BJ (cell line): ENCODE measurements around the gene KRTAP10-1. TPM values are rescaled to one million over a fixed set of nuclear protein-coding genes. Genes with fewer than 3 reads are reported as not detected.
"Not testable (repeated sequence)": the region's sequence is repeated elsewhere in the genome, so short reads cannot be mapped to it uniquely, and the experiment has no call there.

ENCODE experiments used
- CTCF ChIA-PET: fragments of 350-600 bp; formaldehyde crosslinking; extraction: SDS; loops from one replicate; lab custom pipeline; 2021; ENCODE audit warnings: antibody characterized with exemption, inconsistent platforms; lab: Yijun Ruan, JAX
- POLR2A ChIA-PET: fragments of 300-600 bp; sonication (Branson Sonifier 250); formaldehyde crosslinking; extraction: SDS; loops from one replicate; lab custom pipeline; 2021; ENCODE audit warnings: antibody characterized with exemption; lab: Charles Lee
- DNase-seq: peaks from one replicate; pipeline ENCODE4 v3.0.0-alpha.2; 2011; ENCODE audit warnings: low read depth
- H3K27me3 ChIP-seq: 2 replicates; pipeline ENCODE4 v1.6.0; 2011; ENCODE audit warnings: low read length; ENCODE audit not compliant: control insufficient read depth, insufficient read depth
- H3K36me3 ChIP-seq: 2 replicates; pipeline ENCODE4 v1.5.1; 2011; ENCODE audit warnings: low read length; ENCODE audit not compliant: control insufficient read depth, insufficient read depth
- H3K4me3 ChIP-seq: 2 replicates; pipeline ENCODE4 v1.5.1; 2011; ENCODE audit warnings: low read depth, mild to moderate bottlenecking, control low read depth, low read length
- polyA plus RNA-seq: library from polyadenylated mRNA; depleted of rRNA; stranded (reverse); fragments of >200 nt; gene quantifications from 2 replicates; pipeline ENCODE4 v1.2.3, GENCODE V29; 2011
- TF ChIP-seq, protein P1 (sequence below): IDR thresholded peaks from 2 replicates; pipeline ENCODE4 v1.5.1; 2011; ENCODE audit warnings: low read depth, mild to moderate bottlenecking, control low read depth, inconsistent platforms, low read length, moderate library complexity; ENCODE audit not compliant: insufficient read depth

Gene KRTAP10-1
- polyA plus RNA-seq, 1 experiment, result not detected

- DNase-seq, result no peak
- ChIA-PET CTCF (no interaction called here), POLR2A (no interaction called here)
- H3K4me3 ChIP-seq, result no peak overlapping the region
- H3K27me3 ChIP-seq, result peaks cover 8% of the 10 kb centered on the region
- TF ChIP-seq, protein P1, sequence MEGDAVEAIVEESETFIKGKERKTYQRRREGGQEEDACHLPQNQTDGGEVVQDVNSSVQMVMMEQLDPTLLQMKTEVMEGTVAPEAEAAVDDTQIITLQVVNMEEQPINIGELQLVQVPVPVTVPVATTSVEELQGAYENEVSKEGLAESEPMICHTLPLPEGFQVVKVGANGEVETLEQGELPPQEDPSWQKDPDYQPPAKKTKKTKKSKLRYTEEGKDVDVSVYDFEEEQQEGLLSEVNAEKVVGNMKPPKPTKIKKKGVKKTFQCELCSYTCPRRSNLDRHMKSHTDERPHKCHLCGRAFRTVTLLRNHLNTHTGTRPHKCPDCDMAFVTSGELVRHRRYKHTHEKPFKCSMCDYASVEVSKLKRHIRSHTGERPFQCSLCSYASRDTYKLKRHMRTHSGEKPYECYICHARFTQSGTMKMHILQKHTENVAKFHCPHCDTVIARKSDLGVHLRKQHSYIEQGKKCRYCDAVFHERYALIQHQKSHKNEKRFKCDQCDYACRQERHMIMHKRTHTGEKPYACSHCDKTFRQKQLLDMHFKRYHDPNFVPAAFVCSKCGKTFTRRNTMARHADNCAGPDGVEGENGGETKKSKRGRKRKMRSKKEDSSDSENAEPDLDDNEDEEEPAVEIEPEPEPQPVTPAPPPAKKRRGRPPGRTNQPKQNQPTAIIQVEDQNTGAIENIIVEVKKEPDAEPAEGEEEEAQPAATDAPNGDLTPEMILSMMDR, result no peak
- H3K36me3 ChIP-seq, result no peaks in the 10 kb centered on the region
Observed at GRCh38 chr21:44555200-44555875, 15.3 kb upstream of the KRTAP10-1 start.

- ChIA-PET CTCF (no interaction called here), POLR2A (no interaction called here)
- TF ChIP-seq, protein P1, result no peak
- Histone ChIP-seq H3K4me3 (no peak overlapping the region), H3K27me3 (peaks cover 8% of the 10 kb centered on the region), H3K36me3 (no peaks in the 10 kb centered on the region)
- DNase-seq, result no peak
Observed at GRCh38 chr21:44552681-44553080, 12.7 kb upstream of the KRTAP10-1 start.

GRCh38 chr21:44552136-44552535, 12.1 kb upstream of the KRTAP10-1 start:
- H3K4me3 ChIP-seq, result no peak overlapping the region
- ChIA-PET CTCF (no interaction called here), POLR2A (no interaction called here)

DNA sequence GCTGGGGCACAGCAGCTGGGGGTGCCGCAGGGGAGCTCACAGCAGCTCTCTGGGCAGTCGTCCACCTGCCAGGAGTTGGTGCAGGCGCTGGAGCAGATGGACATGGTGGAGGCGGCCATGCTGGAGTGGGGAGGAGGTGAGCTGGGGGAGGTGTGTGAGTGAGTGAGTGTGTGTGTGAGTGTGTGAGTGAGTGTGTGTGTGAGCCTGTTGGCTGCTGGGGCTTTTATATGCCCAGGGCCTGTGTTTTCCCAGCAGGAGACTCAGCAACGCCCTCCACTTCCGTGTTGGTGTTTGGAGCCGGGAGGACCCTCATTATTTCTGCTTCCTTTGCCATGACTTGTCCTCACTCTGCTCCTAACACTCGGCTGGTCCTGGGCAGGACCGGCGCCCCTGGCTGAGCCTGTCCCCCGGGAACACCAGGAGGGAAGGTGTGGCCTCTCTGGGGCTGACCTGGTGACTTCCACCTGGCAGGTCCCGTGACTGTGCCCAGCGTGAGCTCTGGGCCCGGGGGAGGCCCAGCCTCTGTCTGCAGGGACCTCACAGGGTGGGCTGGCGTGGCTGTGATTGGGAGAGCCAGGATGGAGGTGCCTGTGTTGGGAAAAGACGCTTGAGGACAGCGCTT, 11.5 kb upstream of the KRTAP10-1 start, which contains the start of gene KRTAP10-2:
TSS of gene KRTAP10-2 (minus strand) at position 166 of the 622 bp plus-strand sequence. CDS start at position 119, 47 bp downstream.
- POLR2A ChIA-PET, result no interaction called here
- CTCF ChIA-PET, result no interaction called here
- TF ChIP-seq, protein P1, result no peak
- DNase-seq, result no peak
- peaks cover 8% of the 10 kb centered on the region for H3K27me3 ChIP-seq
- H3K4me3 ChIP-seq, result no peak within 1 kb of the TSS
- H3K36me3 ChIP-seq, result no peaks in the 10 kb centered on the region

More at GRCh38 chr21:44552136-44552535, 12.1 kb upstream of the KRTAP10-1 start:
- TF ChIP-seq, protein P1, result no peak
- no peak for DNase-seq
- H3K36me3 ChIP-seq, result no peaks in the 10 kb centered on the region
- peaks cover 8% of the 10 kb centered on the region for H3K27me3 ChIP-seq

GRCh38 chr21:44550807-44551206, 10.8 kb upstream of the KRTAP10-1 start:
- H3K36me3 ChIP-seq, result no peaks in the 10 kb centered on the region
- TF ChIP-seq, protein P1, result no peak
- no peak for DNase-seq
- no peak overlapping the region for H3K4me3 ChIP-seq
- POLR2A ChIA-PET, result no interaction called here
- H3K27me3 ChIP-seq, result peaks cover 7% of the 10 kb centered on the region
- CTCF ChIA-PET, result no interaction called here

GRCh38 chr21:44550285-44550684, 10.3 kb upstream of the KRTAP10-1 start:
- H3K4me3 ChIP-seq, CTCF ChIA-PET, H3K36me3 ChIP-seq, DNase-seq, POLR2A ChIA-PET, H3K27me3 ChIP-seq: not testable (repeated sequence)
